Hepatocyte (in vitro differentiated cells): ENCODE results near the gene SLC2A11. TPM values are rescaled to one million over a fixed set of nuclear protein-coding genes. Genes with fewer than 3 reads are reported as not detected.

Experiments
- DNase-seq: peaks from one replicate; pipeline ENCODE4 v3.0.0-alpha.2; 2016; ENCODE audit warnings: low spot score
- H2AFZ ChIP-seq: fragments of 200-600 bp; sonication (generic); 2 replicates; pipeline ENCODE4 v1.6.0; 2016; ENCODE audit warnings: antibody characterized with exemption, mild to moderate bottlenecking
- H3K27ac ChIP-seq: fragments of 200-600 bp; sonication (generic); 2 replicates; pipeline ENCODE4 v1.5.1; 2016; ENCODE audit warnings: mild to moderate bottlenecking
- H3K27me3 ChIP-seq: fragments of 200-600 bp; sonication (generic); 2 replicates; pipeline ENCODE4 v1.6.1; 2016
- H3K36me3 ChIP-seq: fragments of 200-600 bp; sonication (generic); replicated peaks from 2 replicates; pipeline ENCODE4 v1.5.1; 2016; ENCODE audit warnings: low read depth; ENCODE audit not compliant: insufficient read depth
- H3K4me1 ChIP-seq: fragments of 200-600 bp; sonication (generic); 2 replicates; pipeline ENCODE4 v1.5.1; 2016; ENCODE audit warnings: mild to moderate bottlenecking, moderate library complexity; ENCODE audit not compliant: insufficient read depth
- H3K4me2 ChIP-seq: fragments of 200-600 bp; sonication (generic); 2 replicates; pipeline ENCODE4 v1.6.0; 2016
- H3K4me3 ChIP-seq: fragments of 200-600 bp; sonication (generic); 2 replicates; pipeline ENCODE4 v1.5.1; 2016; ENCODE audit warnings: mild to moderate bottlenecking
- H3K79me2 ChIP-seq: fragments of 200-600 bp; sonication (generic); 2 replicates; pipeline ENCODE4 v1.6.0; 2017; ENCODE audit warnings: mild to moderate bottlenecking
- H3K9me2 ChIP-seq: fragments of 200-600 bp; sonication (generic); replicated peaks from 2 replicates; pipeline ENCODE4 v1.6.0; 2017; ENCODE audit warnings: mild to moderate bottlenecking; ENCODE audit not compliant: insufficient read depth
- H3K9me3 ChIP-seq: fragments of 200-600 bp; sonication (generic); 2 replicates; pipeline ENCODE4 v1.5.1; 2016; ENCODE audit warnings: low read depth, mild to moderate bottlenecking
- H4K20me1 ChIP-seq: fragments of 200-600 bp; sonication (generic); 2 replicates; pipeline ENCODE4 v1.6.0; 2016; ENCODE audit warnings: mild to moderate bottlenecking; ENCODE audit not compliant: insufficient read depth, poor library complexity, severe bottlenecking
- EZH2 ChIP-seq: fragments of 200-600 bp; sonication (generic); IDR thresholded peaks from 2 replicates; pipeline ENCODE4 v1.6.1; 2016; ENCODE audit warnings: antibody characterized with exemption, mild to moderate bottlenecking, borderline replicate concordance
- EZH2phosphoT487 ChIP-seq: fragments of 200-600 bp; sonication (generic); IDR thresholded peaks from one replicate; pipeline ENCODE4 v1.6.1; 2018; ENCODE audit warnings: antibody characterized with exemption, mild to moderate bottlenecking, low read depth, moderate library complexity; ENCODE audit not compliant: unreplicated experiment, severe bottlenecking
- WGBS: methylation state at CpG from one replicate; pipeline ENCODE4 v1.1.6; 2016; ENCODE audit warnings: low lambda C conversion rate; ENCODE audit errors: missing lambda C conversion rate; 5-methylcytosine and 5-hydroxymethylcytosine counted together
- polyA plus RNA-seq: library from polyadenylated mRNA; unstranded; fragments of >200 nt; fragmentation: Nextera tagmentation; extraction: Ambion mirVana; gene quantifications from 2 replicates; pipeline ENCODE4 v1.2.1, GENCODE V29; 2016
- total RNA-seq: library from RNA; depleted of rRNA; stranded (reverse); fragments of >200 nt; gene quantifications from 2 replicates; pipeline ENCODE4 v1.2.3, GENCODE V29; 2014
- TF ChIP-seq, protein P1 (sequence below): fragments of 200-600 bp; sonication (generic); IDR thresholded peaks from 2 replicates; pipeline ENCODE4 v1.5.1; 2016; ENCODE audit warnings: antibody characterized with exemption, mild to moderate bottlenecking; ENCODE audit not compliant: poor library complexity

The SLC2A11 gene
- total and polyA plus RNA-seq, 2 experiments from 2014 or later = 15.0 TPM

- H3K4me2 ChIP-seq = no peak overlapping the region
- no peaks in the 10 kb centered on the region for H3K36me3 ChIP-seq
- H4K20me1 ChIP-seq = peaks cover 3% of the 10 kb centered on the region
- no peak overlapping the region for H3K4me3 ChIP-seq
- H3K27ac ChIP-seq = no peak overlapping the region
- 81% methylated on average over 11 of the region's 11 CpGs for WGBS
- DNase-seq = no peak
- no peaks in the 10 kb centered on the region for H3K4me1 ChIP-seq
- H3K79me2 ChIP-seq = peaks cover 14% of the 10 kb centered on the region
- H3K9me2 ChIP-seq = no peaks in the 10 kb centered on the region
- no peaks in the 10 kb centered on the region for H3K27me3 ChIP-seq
- H2AFZ ChIP-seq = no peak overlapping the region
- TF ChIP-seq, protein P1, sequence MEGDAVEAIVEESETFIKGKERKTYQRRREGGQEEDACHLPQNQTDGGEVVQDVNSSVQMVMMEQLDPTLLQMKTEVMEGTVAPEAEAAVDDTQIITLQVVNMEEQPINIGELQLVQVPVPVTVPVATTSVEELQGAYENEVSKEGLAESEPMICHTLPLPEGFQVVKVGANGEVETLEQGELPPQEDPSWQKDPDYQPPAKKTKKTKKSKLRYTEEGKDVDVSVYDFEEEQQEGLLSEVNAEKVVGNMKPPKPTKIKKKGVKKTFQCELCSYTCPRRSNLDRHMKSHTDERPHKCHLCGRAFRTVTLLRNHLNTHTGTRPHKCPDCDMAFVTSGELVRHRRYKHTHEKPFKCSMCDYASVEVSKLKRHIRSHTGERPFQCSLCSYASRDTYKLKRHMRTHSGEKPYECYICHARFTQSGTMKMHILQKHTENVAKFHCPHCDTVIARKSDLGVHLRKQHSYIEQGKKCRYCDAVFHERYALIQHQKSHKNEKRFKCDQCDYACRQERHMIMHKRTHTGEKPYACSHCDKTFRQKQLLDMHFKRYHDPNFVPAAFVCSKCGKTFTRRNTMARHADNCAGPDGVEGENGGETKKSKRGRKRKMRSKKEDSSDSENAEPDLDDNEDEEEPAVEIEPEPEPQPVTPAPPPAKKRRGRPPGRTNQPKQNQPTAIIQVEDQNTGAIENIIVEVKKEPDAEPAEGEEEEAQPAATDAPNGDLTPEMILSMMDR = no peak
- TF ChIP-seq EZH2phosphoT487 (no peak), EZH2 (no peak)
- no peaks in the 10 kb centered on the region for H3K9me3 ChIP-seq
Measured at GRCh38 chr22:23832226-23833016, 25.3 kb upstream of the SLC2A11 start.

- Histone ChIP-seq H4K20me1 (peaks cover 3% of the 10 kb centered on the region), H3K9me2 (no peaks in the 10 kb centered on the region), H3K27ac (no peak overlapping the region), H3K79me2 (peaks cover 14% of the 10 kb centered on the region), H3K4me1 (peaks cover 2% of the 10 kb centered on the region), H3K4me2 (no peak overlapping the region), H3K4me3 (no peak overlapping the region), H2AFZ (no peak overlapping the region), H3K9me3 (no peaks in the 10 kb centered on the region), H3K27me3 (no peaks in the 10 kb centered on the region), H3K36me3 (no peaks in the 10 kb centered on the region)
- no peak for DNase-seq
- no peak for TF ChIP-seq EZH2phosphoT487
- TF ChIP-seq, protein P1 = no peak
- TF ChIP-seq EZH2 = no peak
- WGBS = 91% methylated on average over 16 of the region's 16 CpGs
Measured at GRCh38 chr22:23833017-23833751, 24.5 kb upstream of the SLC2A11 start.

DNA sequence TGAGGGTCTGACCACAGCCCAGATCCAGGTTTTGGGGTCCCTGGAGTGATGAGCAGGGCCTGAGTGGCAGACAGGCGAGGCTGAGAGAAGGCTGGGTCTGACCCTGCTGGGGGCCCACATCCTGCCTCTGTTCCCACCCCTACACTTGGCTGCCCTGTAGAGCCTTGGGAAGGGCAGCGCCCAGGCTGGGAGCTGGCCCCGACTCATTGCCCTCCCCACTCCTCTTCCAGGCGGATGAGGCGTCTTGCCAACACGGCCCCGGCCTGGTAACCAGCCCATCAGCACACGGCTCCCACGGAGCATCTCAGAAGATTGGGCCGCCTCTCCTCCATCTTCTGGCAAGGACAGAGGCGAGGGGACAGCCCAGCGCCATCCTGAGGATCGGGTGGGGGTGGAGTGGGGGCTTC is 23.8 kb upstream of the SLC2A11 start:
- WGBS = 89% methylated on average over 13 of the region's 13 CpGs
- Histone ChIP-seq H3K9me3 (no peaks in the 10 kb centered on the region), H3K27ac (no peak overlapping the region), H4K20me1 (peaks cover 3% of the 10 kb centered on the region), H2AFZ (no peak overlapping the region), H3K4me1 (peaks cover 6% of the 10 kb centered on the region), H3K9me2 (no peaks in the 10 kb centered on the region), H3K79me2 (peaks cover 14% of the 10 kb centered on the region), H3K27me3 (no peaks in the 10 kb centered on the region), H3K4me2 (no peak overlapping the region), H3K36me3 (no peaks in the 10 kb centered on the region), H3K4me3 (no peak overlapping the region)
- DNase-seq = no peak
- TF ChIP-seq EZH2 = no peak
- TF ChIP-seq EZH2phosphoT487 = no peak
- TF ChIP-seq, protein P1 = no peak
